T-helper 2 cell treated with Interferon-gamma antibody and Interleukin-4, amounts not matched to agents 5 μg/mL and 100 μg/mL, for 36 hours (primary cell): ENCODE measurements around the gene TREML2.
"Not testable (repeated sequence)": the region's sequence is repeated elsewhere in the genome, so short reads cannot be mapped to it uniquely, and the experiment has no call there.

Source experiments
- DNase-seq: peaks from one replicate; pipeline ENCODE4 v3.0.0; 2021; ENCODE audit warnings: low spot score
- H3K27ac Mint-ChIP-seq: one replicate; pipeline ENCODE4 v1.8.0; 2021; ENCODE audit warnings: mild to moderate bottlenecking, mixed read lengths
- H3K27me3 Mint-ChIP-seq: one replicate; pipeline ENCODE4 v1.8.0; 2021; ENCODE audit warnings: low read depth, mixed read lengths
- H3K36me3 Mint-ChIP-seq: one replicate; pipeline ENCODE4 v1.8.0; 2021; ENCODE audit warnings: low read depth, mixed read lengths
- H3K4me1 Mint-ChIP-seq: one replicate; pipeline ENCODE4 v1.8.0; 2021; ENCODE audit warnings: low read depth, mixed read lengths
- H3K4me3 Mint-ChIP-seq: one replicate; pipeline ENCODE4 v1.8.0; 2022; ENCODE audit warnings: mild to moderate bottlenecking, moderate library complexity, mixed read lengths
- H3K9me3 Mint-ChIP-seq: one replicate; pipeline ENCODE4 v1.8.0; 2021; ENCODE audit warnings: mixed read lengths

TREML2 gene, protein sequence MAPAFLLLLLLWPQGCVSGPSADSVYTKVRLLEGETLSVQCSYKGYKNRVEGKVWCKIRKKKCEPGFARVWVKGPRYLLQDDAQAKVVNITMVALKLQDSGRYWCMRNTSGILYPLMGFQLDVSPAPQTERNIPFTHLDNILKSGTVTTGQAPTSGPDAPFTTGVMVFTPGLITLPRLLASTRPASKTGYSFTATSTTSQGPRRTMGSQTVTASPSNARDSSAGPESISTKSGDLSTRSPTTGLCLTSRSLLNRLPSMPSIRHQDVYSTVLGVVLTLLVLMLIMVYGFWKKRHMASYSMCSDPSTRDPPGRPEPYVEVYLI

DNA sequence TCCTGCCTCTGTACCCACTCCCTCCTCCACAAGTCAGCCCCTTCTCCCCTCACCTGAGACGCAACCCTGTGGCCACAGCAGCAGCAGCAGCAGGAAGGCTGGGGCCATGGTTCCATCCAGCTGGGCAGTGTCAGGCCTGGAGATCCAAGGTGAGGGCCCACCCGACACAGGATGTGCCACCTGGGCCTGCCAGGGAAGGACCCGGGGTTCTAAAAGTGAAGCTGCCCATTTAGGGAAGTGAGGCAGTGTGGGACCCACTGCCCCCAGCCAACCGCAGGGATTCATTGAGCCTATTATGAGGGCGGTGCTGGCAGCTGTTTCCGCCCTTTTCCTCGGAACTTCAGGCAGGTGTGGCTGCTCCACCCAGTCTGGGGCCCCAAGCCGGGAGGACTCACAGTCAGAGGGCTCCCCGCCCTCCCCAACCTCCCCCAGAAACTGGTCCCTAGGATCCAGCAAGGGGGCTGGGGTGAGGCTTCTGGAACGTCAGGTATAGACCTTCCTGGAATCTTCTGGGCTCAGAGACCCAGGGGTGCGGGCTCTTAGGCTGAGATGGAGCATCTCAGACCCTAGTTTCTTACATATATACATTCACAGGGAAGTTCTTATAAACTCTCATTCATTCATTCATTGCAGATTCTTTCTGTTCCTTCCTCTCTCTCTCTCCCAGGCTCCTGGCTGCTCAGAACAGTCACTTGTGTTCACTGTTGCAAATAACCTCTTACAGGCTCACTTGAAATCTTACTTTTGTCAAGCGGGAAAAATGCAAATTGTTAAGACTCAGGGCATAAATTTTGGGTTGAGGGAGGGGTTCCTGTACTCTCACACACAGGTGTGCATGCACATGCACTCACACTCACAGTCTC is at the start of gene TREML2:
TREML2 (minus strand) TSS at position 249 of the 863 bp plus-strand sequence; CDS start at position 108, 141 bp downstream.
- H3K9me3 Mint-ChIP-seq, result peaks cover 4% of the 10 kb centered on the region
- peak within 1 kb of the TSS; percentile 97 for H3K27ac Mint-ChIP-seq
- H3K36me3 Mint-ChIP-seq, result peaks cover 26% of the 10 kb centered on the region
- peak within 1 kb of the TSS; percentile 86 for H3K4me3 Mint-ChIP-seq
- H3K4me1 Mint-ChIP-seq, result peaks cover 48% of the 10 kb centered on the region
- DNase-seq, result peak; percentile 25
- no peaks in the 10 kb centered on the region for H3K27me3 Mint-ChIP-seq

DNA sequence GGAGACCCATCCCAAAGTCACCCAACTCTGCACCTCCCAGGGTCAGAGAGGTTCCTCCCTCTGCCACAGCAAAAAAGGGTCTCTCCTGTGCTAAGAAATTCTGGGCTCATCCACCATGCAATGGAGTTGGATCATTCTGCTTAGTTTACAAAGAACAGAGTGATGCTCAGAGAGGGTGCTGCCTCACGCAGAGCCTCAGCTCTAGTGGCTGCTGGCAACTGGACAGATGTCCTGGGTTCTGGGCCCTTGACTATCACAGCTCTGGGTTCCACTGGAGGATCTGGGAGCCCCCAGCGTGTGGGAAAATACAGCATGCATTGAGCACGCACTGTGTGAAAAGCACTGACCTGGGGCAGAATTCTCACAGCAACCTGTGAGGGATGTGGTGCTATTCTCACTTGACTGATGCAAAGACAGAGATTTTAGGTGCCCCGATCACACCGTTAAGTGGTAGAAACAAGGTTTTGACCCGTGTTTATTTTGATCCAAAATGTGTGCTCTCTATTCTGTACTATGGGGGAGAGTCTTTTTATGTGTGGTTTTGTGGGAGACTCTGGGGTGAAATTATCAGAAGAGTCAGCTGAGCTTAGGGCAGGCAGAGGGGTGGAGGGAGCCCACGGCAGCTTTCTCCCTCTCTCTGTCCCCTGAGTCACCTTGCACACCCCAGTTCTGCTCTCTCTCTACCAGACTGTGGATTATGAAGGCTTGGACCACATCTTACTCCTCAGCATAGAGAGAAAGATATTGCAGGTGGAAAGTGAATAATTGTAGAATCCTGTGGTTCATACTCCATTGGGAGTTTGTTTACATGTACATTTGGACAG is 47.1 kb upstream of the TREML2 start:
- no peaks in the 10 kb centered on the region for H3K36me3 Mint-ChIP-seq
- H3K9me3 Mint-ChIP-seq, result peaks cover 4% of the 10 kb centered on the region
- H3K4me3 Mint-ChIP-seq, result no peak overlapping the region
- peaks cover 14% of the 10 kb centered on the region for H3K4me1 Mint-ChIP-seq
- DNase-seq, result no peak
- H3K27ac Mint-ChIP-seq, result no peak overlapping the region
- H3K27me3 Mint-ChIP-seq, result peaks cover 25% of the 10 kb centered on the region

DNA sequence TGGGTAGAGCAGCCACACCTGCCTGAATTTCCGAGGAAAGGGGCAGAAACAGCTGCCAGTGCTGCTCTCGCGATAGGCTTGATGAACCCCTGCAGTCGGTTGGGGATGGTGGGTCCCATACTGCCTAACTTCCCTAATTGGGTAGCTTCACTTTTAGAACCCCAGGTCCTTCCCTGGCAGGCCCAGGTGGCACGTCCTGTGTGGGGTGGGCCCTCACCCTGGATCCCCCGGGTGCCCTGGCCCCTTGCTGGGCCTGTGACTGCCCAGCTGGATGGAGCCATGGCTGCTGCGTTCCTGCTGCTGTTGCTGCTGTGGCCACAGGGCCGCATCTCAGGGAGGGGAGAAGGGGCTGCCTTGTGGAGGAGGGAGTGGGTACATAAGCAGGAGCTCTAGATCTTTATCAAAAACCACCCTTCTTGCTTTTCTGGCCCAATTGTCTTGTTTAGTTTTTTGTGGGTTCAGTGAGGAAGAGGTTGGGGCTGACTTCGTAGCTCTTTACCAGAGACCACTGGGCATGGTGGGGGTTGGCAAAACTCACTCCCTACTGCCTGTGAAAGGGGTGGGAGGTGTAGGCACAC is 46.4 kb upstream of the TREML2 start:
- peaks cover 4% of the 10 kb centered on the region for H3K9me3 Mint-ChIP-seq
- DNase-seq, result no peak
- no peak overlapping the region for H3K4me3 Mint-ChIP-seq
- H3K27ac Mint-ChIP-seq, result no peak overlapping the region
- no peaks in the 10 kb centered on the region for H3K36me3 Mint-ChIP-seq
- H3K27me3 Mint-ChIP-seq, result peaks cover 27% of the 10 kb centered on the region
- peaks cover 14% of the 10 kb centered on the region for H3K4me1 Mint-ChIP-seq

DNA sequence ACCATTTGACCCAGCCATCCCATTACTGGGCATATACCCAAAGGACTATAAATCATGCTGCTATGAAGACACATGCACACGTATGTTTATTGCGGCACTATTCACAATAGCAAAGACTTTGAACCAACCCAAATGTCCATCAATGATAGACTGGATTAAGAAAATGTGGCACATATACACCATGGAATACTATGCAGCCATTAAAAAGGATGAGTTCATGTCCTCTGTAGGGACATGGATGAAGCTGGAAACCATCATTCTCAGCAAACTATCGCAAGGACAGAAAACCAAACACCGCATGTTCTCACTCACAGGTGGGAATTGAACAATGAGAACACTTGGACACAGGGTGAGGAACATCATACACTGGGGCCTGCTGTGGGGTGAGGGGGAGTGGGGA is 45.6 kb upstream of the TREML2 start:
- H3K4me3 Mint-ChIP-seq, H3K9me3 Mint-ChIP-seq, DNase-seq, H3K36me3 Mint-ChIP-seq, H3K27ac Mint-ChIP-seq: not testable (repeated sequence)
- Mint-ChIP-seq H3K27me3 (peaks cover 30% of the 10 kb centered on the region), H3K4me1 (peaks cover 14% of the 10 kb centered on the region)

DNA sequence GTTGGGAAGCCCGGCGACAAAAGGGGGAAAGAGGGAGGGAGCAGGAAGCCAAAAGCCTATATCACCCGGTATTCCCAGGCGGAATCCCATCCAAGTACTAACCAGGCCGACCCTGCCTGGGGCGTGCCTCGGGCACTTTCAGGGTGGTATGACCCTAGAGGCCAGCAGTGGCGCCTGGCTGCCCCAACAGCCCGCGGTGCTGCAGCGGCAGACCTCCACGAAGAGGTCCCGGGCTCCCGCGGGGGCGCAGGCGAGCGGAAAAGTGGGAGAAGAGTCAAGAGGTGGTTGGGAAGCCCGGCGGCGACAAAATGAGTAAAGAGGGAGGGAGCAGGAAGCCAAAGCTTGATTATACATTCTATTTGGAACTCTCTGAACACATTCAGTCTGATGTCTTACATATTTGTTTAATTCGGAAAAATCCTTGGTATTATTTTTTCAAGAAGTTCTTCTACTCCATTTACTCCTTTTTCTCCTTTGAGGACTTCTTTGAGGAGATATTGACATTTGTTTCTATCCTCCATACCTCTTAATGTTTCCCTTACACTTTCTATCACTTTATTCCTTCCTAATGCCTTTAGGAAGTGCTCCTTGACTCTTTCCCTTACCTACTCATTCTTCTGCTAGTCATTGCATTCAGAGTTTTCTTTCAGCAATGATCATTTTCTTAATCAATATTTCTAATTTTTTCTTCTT is 38.7 kb upstream of the TREML2 start:
- no peaks in the 10 kb centered on the region for H3K36me3 Mint-ChIP-seq
- H3K9me3 Mint-ChIP-seq, result no peaks in the 10 kb centered on the region
- no peak overlapping the region for H3K4me3 Mint-ChIP-seq
- no peak overlapping the region for H3K27ac Mint-ChIP-seq
- no peaks in the 10 kb centered on the region for H3K4me1 Mint-ChIP-seq
- DNase-seq, result no peak
- H3K27me3 Mint-ChIP-seq, result peaks cover 59% of the 10 kb centered on the region

DNA sequence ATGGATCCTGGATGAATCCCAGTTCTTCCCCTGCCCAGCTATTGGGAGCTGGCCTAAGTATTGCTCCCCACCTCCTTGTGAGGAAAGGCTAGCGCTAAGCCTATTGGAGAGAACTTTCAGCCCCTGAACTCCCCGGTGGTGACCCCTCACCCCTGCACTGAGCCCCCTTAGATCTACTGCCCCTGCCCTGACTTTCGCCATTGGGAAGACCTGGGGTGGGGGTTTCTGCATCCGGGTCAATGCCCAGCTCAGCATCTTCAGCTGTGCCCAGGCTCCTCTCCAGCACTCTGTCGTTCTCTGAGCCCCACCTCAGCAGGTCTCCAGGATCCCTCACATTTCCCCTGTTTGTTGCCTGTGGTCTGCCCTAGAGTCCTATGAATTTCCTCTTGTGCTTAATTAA is 36.2 kb upstream of the TREML2 start:
- H3K36me3 Mint-ChIP-seq, result no peaks in the 10 kb centered on the region
- H3K9me3 Mint-ChIP-seq, result no peaks in the 10 kb centered on the region
- no peak for DNase-seq
- peaks cover 51% of the 10 kb centered on the region for H3K27me3 Mint-ChIP-seq
- no peak overlapping the region for H3K4me3 Mint-ChIP-seq
- no peaks in the 10 kb centered on the region for H3K4me1 Mint-ChIP-seq
- no peak overlapping the region for H3K27ac Mint-ChIP-seq

DNA sequence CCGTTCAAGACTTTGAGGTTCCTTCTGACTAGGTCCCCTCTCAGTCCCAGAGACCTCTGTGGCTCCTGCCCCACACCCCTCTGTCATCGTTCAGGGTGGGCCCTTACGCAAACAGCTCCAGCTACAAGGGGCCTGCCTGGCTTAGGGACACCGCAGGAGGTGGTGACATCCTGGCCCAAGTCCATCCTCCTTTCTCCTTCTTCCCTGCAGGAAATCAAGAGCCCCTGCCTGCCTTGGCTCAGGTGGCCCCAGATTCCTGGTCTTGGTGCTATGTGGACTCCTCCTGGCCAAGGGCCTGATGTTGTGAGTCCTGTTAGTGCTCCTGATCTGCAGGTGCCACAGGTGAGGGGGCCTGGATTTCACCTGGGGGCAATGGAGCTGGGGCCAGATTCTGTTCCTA is 35.3 kb upstream of the TREML2 start:
- Mint-ChIP-seq H3K9me3 (no peaks in the 10 kb centered on the region), H3K27me3 (peaks cover 53% of the 10 kb centered on the region), H3K27ac (no peak overlapping the region), H3K36me3 (no peaks in the 10 kb centered on the region), H3K4me3 (no peak overlapping the region), H3K4me1 (no peaks in the 10 kb centered on the region)
- DNase-seq, result no peak

DNA sequence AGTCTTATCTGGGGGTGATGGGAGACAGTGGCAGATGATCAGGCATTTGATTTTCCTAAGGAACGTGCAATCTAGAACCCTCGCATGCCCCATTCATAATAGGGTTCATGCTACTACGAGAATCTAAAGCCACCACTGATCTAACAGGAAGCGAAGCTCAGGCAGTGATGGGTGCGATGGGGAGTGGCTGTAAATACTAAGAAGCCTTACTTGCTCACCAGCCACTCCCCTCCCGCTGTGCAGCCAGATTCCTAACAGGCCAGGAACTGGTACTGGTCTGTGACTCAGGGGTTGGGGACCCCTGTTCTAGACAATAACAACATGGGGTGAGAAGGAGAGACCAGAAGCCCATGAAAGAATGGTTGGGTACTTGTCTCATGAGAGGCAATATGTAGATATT is 31.7 kb upstream of the TREML2 start:
- Mint-ChIP-seq H3K4me3 (no peak overlapping the region), H3K4me1 (no peaks in the 10 kb centered on the region), H3K27me3 (peaks cover 41% of the 10 kb centered on the region), H3K9me3 (no peaks in the 10 kb centered on the region), H3K36me3 (no peaks in the 10 kb centered on the region), H3K27ac (no peak overlapping the region)
- DNase-seq, result no peak

DNA sequence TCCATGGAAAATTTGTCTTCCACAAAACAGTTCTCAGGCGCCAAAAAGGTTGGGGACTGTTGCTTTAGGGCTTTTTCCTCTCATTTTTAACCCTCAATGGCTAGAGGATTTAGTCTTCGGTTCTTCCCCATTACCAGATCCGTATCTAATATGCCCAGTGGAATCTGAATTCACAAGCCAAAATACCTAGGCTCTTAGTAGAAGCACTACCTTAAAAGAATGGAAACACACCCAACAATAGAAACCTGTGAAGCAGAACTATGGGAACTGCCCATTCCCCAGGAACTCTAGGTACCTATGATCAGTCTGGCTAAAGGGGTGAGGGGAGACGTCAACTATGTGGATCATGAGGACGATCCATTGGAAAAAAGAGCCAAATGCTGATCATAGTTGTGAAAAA is 30.3 kb upstream of the TREML2 start:
- no peaks in the 10 kb centered on the region for H3K4me1 Mint-ChIP-seq
- no peak for DNase-seq
- H3K36me3 Mint-ChIP-seq, result no peaks in the 10 kb centered on the region
- peaks cover 44% of the 10 kb centered on the region for H3K27me3 Mint-ChIP-seq
- no peaks in the 10 kb centered on the region for H3K9me3 Mint-ChIP-seq
- no peak overlapping the region for H3K4me3 Mint-ChIP-seq
- no peak overlapping the region for H3K27ac Mint-ChIP-seq

DNA sequence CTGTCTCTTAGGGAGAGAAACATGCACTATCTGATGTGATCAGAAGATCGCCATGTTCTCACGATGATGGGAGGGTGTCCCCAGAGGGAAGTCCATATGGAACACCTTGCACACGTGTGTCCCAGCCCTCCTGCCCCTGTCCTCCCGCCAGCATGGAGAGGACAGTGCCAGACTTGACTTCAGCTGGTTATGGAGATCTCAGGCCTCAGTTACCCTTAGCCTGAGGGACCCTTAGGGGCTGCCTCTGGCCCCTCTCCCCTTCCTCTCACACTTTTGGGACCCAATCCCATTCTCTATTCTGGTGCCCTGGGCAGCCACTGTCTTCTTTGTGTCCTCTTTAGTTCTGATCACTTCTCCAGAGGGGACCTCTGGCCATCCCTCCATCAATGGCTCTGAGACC is 28.8 kb upstream of the TREML2 start:
- no peak for DNase-seq
- Mint-ChIP-seq H3K27me3 (peaks cover 48% of the 10 kb centered on the region), H3K4me1 (no peaks in the 10 kb centered on the region), H3K4me3 (no peak overlapping the region), H3K27ac (peak overlapping the region; percentile 5), H3K9me3 (no peaks in the 10 kb centered on the region), H3K36me3 (no peaks in the 10 kb centered on the region)

DNA sequence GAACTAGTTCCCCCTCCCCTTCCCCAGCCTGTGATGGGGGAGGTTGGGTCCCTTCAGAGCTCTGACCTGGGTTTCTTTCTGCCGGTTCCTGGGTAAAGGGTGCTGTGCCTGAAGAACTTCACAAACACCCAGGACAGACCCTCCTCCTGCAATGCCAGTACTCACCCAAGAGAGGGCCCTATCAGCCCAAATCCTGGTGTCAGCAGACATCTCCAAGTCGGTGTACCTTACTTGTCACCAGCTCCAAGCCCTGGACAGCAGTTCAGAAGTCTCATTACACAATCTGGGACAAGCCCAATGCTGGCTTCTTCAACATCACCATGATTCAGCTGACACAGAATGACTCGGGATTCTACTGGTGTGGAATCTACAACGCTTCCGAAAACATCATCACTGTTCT is 27.7 kb upstream of the TREML2 start:
- Mint-ChIP-seq H3K27me3 (peaks cover 55% of the 10 kb centered on the region), H3K9me3 (no peaks in the 10 kb centered on the region)

DNA sequence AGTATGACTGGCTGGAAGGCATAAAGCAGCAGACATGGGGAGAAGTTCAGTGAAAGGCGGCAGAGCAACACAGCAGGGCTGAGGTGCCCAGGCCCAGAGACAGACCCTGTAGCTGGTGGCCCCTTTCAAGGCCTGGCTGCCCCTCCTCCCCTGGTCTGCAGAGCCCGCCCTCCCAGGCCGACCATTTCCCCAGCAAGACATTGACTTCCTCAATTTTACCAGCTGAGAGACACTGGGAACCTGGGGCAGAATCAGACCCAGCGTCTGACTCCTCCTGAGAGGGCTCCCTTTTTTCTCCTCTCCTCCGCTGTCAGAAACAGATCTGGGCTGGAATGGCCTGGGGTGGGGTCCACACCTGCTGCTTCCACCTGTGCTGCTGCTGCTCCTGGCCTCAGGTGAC is 27.1 kb upstream of the TREML2 start, which contains the start of gene TREML4:
TREML4 (plus strand) TSS at position 254 of the 400 bp plus-strand sequence; CDS start at position 333, 79 bp downstream.
- Mint-ChIP-seq H3K27ac (no peak within 1 kb of the TSS), H3K27me3 (peaks cover 55% of the 10 kb centered on the region), H3K9me3 (no peaks in the 10 kb centered on the region), H3K4me1 (no peaks in the 10 kb centered on the region), H3K4me3 (no peak within 1 kb of the TSS), H3K36me3 (no peaks in the 10 kb centered on the region)
- DNase-seq, result no peak

More for the DNA sequence above, 27.7 kb upstream of the TREML2 start:
- no peak for DNase-seq
- H3K4me3 Mint-ChIP-seq, result no peak overlapping the region
- no peaks in the 10 kb centered on the region for H3K4me1 Mint-ChIP-seq
- no peaks in the 10 kb centered on the region for H3K36me3 Mint-ChIP-seq
- H3K27ac Mint-ChIP-seq, result no peak overlapping the region

DNA sequence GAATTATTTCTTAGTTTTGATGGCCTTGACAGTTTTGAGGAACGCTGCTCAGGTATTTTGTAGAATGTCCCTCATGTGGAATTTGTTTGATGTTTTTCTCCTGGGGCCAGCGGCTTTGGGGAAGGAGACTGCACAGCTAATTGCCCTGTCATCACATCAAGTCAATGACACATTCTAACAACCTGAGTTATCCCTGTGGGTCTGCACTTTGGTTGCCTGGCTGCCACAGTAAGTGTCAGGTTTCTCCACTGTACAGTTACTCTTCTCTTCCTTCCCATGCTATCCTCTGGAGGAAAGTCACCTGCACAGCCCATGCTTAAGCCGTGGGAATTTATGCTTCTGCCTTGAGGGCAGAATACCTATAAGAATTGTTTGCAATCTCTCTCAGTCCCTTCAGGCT is 25.8 kb upstream of the TREML2 start:
- no peaks in the 10 kb centered on the region for H3K9me3 Mint-ChIP-seq
- H3K27ac Mint-ChIP-seq, result no peak overlapping the region
- DNase-seq, result no peak
- H3K27me3 Mint-ChIP-seq, result peaks cover 44% of the 10 kb centered on the region
- no peak overlapping the region for H3K4me3 Mint-ChIP-seq
- H3K36me3 Mint-ChIP-seq, result no peaks in the 10 kb centered on the region
- H3K4me1 Mint-ChIP-seq, result no peaks in the 10 kb centered on the region
